IPS-NIHi7 (cell line): ENCODE measurements around the gene MYBPHL.

Experiments
- DNase-seq: peaks from one replicate; pipeline ENCODE4 v3.0.0; 2012; ENCODE audit warnings: mixed read lengths; ENCODE audit errors: extremely low spot score

The MYBPHL gene, protein sequence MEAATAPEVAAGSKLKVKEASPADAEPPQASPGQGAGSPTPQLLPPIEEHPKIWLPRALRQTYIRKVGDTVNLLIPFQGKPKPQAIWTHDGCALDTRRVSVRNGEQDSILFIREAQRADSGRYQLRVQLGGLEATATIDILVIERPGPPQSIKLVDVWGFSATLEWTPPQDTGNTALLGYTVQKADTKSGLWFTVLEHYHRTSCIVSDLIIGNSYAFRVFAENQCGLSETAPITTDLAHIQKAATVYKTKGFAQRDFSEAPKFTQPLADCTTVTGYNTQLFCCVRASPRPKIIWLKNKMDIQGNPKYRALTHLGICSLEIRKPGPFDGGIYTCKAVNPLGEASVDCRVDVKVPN

GRCh38 chr1:109306832-109307273, at the start of gene MYBPHL:
Gene MYBPHL, minus strand, starts transcription at chr1:109307011. Its CDS starts 20 bp downstream, at chr1:109306991.
- DNase-seq: no peak

GRCh38 chr1:109356505-109356904, 49.7 kb upstream of the MYBPHL start:
- no peak for DNase-seq

- DNase-seq: no peak
These were observed 48.1 kb upstream of the MYBPHL start for GRCh38 chr1:109354929-109355328.

GRCh38 chr1:109351457-109351856, 44.6 kb upstream of the MYBPHL start:
- DNase-seq: no peak

DNA sequence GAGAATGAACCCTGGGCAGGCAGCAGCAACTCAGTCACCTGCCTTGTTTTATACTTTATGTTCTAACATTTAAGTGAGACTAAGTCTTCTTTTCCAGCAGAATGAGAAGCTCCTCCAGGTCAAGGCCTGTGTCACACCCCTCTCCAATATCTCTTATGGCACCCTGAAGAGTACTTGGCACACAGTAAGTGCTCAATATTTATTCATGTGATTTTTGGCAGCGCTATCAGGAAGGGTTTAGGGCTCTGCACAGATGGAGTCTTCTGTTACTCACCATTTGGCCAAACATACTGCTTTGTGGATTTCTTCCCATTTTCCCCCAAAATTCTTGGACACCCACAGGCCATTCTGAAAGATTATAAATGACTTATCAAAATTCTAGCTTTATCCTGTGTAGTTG, 43.8 kb upstream of the MYBPHL start:
- DNase-seq: no peak

GRCh38 chr1:109350182-109350581, 43.4 kb upstream of the MYBPHL start:
- DNase-seq: no peak

GRCh38 chr1:109347511-109347910, 40.7 kb upstream of the MYBPHL start:
- DNase-seq: no peak

DNA sequence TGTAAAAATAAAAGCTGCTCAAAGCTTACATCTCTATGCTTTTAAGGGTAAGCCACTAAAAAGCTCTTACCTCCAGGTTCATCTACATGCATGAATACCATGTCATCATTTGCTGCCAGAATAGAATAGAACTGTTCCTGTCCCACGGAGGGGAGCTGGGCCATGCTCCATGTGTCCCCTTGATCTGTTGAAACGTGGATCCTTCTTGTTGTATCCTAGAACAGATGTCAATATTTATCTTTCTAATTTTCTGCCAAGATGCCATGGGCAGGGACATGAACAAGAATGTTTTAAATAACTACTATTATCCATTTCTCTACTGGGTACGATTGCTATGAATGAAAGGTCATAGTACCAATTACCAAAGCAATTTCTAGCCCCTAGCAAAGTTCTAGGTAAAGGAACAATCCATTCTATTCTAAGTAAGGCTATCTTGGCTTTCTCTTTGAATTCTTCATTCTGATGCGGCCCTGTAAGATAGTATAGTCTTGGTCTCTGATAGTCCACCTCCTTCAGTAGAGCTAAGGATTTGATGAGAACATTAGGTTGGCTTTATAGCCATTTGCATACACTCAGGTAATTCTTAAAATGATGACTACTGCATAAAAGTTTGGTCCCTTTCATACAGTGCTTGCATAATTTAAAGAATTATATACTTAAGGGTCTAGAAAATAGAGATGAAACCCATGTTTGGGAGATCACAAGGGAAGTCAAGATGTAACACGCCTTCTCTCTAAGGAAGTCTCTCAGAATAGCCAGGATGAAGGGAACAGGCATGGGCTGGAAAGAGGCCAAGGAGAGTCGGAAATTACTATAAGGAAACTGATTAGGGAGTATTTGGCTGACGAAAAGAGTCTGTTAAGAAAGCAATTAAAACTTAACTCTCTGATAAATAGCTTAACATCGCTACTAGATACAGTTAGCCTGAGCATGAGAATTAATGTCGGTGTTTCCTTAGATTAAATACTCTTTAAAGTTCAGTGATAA, 35.4 kb upstream of the MYBPHL start:
- DNase-seq: no peak

DNA sequence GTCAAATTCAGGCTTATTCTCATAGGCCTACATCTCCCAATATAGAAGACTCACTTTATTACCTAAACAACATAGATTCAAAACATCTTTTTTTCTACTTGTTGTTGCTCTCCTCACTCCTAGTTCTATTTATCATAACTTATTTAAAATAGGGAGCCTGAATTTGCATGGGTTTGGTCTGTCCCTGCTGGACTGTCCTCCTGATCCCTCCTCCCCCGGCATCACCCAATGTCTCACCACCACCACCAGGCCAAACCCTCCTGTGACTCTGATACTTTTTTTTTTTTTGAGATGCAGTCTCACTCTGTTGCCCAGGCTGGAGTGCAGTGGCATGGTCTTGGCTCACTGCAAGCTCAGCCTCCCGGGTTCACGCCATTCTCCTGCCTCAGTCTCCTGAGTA, 31.8 kb upstream of the MYBPHL start:
- no peak for DNase-seq

DNA sequence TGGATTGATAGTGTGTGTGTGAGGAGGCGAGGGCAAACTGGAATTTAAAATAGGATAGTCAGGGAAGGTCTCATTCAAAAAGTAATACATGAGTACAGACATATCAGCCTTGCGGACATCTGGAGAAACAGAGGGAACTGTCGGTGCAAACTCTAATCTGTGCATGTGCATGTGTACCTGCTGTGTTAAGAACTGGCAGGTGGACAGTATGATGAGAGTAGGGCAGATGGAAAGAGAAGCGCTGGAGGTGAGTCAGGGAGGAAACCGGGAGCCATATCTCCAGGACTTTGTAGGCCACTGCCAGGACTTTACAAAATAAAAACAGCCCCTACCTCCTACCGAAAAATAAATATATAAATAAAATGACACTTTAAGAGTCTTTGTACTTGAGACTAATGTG, 31.3 kb upstream of the MYBPHL start:
- no peak for DNase-seq

DNA sequence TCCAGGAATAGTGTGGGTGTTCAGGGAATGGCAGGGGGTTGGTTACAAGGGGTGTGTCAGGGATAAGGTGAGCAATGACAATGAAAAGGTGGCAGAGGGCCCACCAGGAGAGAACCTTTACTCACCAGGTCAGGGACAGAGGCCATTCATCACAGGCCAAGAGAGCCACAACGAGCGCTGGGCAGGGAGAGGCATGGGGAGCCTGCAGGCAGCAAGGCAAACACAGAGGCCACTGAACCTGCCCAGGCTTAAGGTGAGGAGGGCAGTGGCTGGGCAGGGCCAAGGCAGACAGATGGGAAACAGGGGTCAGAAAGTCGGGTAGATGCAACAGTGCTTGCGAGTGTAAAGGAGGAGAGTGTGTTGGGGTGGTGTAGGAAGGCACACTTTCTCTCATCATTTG, 28.3 kb upstream of the MYBPHL start:
- no peak for DNase-seq

DNA sequence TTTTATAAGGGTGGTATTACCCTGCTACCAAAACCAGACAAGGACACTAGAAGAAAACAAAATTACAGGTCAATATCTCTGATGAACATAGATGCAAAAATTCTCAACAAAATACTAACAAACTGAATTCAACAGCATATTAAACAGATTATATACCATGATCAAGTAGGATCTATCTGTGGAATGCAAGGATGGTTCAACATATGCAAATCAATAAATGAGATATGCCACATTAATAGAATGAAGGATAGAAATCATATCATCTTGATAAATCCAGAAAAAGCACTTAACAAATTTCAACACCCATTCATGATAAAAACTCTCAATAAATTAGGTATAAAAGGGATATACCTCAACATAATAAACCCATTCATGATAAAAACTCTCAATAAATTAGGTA, 24.3 kb upstream of the MYBPHL start:
- DNase-seq: no peak

DNA sequence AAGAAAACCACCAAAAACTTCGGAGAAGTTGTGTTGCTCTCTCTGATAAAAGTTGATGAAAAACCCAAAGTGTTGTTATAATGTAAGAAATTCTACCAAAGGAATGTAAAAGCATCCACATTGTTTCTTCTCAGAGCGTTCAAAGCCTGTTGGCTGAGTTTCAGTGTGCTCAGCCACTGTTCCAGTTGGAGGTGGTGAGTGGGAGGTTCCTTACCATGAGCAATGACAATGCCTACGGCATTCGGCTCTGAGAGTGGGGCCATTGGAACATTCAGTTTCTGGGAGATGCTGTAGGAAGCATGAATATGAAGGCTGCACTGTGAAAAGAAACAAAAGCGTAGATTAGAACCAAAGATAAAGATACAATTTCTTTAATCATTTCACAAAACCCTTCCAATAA, 20.5 kb upstream of the MYBPHL start:
- DNase-seq: no peak

GRCh38 chr1:109322974-109323373, 16.2 kb upstream of the MYBPHL start:
- no peak for DNase-seq

DNA sequence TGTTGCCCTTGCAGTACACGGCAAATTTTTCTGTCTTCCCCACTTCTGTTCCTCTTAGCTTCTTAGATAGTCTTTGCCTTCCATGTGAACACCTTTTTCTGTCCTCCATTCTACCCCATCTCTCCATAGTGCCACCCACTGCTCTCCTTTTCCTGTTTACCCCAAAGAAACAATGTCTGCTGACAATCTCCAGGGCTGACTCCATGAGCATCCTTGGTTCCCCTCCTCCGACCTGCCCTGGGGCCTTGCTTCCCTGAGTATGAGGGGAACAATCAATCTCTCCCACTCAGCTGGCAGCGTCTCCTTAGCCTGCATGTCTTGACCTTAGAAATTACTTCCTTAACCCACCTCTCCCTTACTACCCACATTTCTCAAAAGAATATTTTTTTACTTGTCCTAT, 12.3 kb upstream of the MYBPHL start:
- DNase-seq: no peak

DNA sequence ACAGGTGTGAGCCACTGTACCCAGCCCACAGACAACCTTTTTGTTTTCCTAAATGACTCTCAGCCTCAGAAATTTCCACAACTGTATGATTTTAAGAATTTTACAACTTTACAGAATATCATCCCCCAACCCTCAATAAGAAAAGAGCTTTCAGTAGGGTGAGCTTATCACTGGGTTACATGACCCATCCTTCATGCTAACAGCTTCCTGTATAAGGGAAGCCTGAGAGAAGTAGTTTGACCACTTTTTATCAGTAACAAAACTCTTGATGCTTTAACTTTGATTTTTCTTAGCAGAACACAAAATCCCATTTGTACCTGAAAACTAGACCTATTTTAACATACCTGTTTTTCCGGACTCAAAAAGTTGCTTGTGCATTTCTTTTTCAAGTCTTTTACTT, 9.7 kb upstream of the MYBPHL start:
- DNase-seq: no peak

GRCh38 chr1:109315288-109315687, 8.5 kb upstream of the MYBPHL start:
- DNase-seq: no peak

DNA sequence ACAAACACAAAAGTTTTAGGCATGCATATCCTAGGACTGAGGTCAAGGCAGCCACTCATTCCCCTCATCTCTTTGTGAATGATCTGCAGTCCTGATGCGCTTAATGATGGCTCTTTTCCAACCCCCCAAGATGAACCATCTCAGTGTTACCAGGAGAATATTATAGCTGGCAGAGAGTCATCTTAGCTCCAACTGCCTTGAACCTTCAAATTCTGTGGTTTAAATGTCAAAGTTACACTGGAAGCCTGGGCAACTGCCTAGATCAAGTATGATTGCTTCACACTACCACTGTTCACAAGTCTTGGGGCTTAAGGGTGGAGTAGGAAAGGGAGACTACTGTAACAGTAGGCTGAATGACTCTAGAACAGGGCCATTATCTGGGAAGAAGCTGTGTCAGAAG, 8.0 kb upstream of the MYBPHL start:
- DNase-seq: no peak

DNA sequence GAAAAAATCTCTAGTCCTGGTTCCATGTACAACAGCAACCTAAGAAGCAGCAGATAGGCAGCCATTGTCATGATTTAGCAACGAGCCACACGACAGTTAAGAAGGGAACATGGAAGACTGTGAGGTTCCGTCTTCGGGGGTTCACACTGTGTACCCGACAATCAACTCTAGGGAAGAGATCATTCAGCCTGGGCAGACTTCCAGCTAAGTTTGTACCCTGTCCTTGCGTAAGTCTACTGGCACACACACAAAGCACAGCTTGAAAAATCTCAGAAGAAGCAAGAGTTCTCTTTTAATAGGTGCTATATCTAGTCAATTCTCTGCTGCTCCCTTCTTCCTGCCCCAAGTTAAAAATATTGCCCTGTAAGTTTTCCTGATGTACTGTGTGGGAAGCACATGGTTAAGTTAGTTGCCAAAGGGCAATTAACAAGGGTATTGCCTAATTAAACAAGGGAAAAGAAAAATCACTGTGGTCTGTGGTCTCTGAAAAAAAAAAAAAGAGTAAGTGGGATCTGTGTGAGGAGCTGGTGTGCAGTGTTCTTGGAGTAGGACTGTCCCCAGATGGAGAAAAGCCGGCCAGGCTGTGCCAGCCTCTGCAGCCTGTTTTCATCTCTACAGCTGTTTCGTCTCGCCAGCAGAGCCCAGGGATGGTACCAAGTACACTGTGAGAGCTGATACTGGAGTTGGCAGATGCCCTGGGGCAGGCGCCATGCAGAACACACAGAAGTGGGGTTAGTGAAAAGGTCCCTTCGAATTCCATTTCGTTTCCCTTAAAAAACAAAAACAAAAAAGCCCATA, 6.4 kb upstream of the MYBPHL start:
- no peak for DNase-seq

- no peak for DNase-seq
These were observed 5.4 kb upstream of the MYBPHL start for GRCh38 chr1:109312246-109312645.

- DNase-seq: no peak
These were observed 2.5 kb upstream of the MYBPHL start for GRCh38 chr1:109309347-109309746.
